ENCODE data around the gene CAD.
"Not testable (repeated sequence)": the region's sequence is repeated elsewhere in the genome, so short reads cannot be mapped to it uniquely, and the experiment has no call there.

CAD gene

DNA sequence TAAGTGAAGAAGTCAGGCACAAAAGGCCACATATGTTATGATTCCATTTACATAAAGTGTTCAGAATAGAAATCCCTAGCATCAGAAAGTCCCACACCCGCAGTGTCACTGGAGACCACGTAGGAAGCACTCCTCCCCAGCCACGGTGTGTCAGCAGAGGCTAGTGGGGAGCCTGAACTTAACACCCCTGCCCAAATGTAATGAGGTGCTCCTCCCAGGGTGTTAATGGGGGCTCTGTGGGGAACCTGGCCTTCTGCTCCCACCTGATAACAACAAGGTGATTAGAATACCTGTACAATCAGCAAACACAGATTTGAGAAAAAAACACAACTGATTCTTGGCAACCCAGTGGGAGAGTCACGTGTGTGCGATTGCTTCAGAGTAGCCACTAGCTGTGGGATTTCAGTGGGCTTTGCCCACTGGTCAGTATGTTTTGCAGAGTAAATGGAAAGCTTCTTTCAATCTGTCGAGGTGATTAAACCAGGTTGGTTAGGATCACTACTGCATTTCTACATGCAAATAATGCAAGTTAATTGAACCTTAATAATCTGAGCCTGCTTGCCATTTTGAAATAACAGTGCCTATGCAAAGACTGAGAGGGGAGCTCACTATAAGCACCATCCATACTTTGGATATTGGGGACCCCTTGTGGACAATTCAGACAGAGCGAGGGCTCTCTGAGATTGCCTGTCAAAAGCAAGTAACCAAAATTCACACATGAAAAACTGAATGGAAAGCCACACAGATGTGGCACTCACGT lies 25.9 kb upstream of the CAD start:
- Histone ChIP-seq H3K9me3 (ENCODE audit: low read depth, low read length) (no peaks in the 10 kb centered on the region), H3K27ac (peak overlapping the region; percentile 71), H3K9ac (ENCODE audit: insufficient read length) (no peak overlapping the region), H3K36me3 (ENCODE audit: insufficient read depth, low read length) (no peaks in the 10 kb centered on the region), H3K4me3 (no peak overlapping the region)
- DNase-seq (ENCODE audit: low read depth, low spot score) = peak; percentile 65
- TF ChIP-seq EZH2 (IDR thresholded peaks at IDR 0.05) = no peak
- TF ChIP-seq POLR2AphosphoS5 (IDR thresholded peaks at IDR 0.05; ENCODE audit: borderline replicate concordance, low read depth, low read length) = no peak
- no peak for TF ChIP-seq FOXP2 (optimal IDR thresholded peaks at IDR 0.05; ENCODE audit: control extremely low read depth, extremely low read length, insufficient read depth)

DNA sequence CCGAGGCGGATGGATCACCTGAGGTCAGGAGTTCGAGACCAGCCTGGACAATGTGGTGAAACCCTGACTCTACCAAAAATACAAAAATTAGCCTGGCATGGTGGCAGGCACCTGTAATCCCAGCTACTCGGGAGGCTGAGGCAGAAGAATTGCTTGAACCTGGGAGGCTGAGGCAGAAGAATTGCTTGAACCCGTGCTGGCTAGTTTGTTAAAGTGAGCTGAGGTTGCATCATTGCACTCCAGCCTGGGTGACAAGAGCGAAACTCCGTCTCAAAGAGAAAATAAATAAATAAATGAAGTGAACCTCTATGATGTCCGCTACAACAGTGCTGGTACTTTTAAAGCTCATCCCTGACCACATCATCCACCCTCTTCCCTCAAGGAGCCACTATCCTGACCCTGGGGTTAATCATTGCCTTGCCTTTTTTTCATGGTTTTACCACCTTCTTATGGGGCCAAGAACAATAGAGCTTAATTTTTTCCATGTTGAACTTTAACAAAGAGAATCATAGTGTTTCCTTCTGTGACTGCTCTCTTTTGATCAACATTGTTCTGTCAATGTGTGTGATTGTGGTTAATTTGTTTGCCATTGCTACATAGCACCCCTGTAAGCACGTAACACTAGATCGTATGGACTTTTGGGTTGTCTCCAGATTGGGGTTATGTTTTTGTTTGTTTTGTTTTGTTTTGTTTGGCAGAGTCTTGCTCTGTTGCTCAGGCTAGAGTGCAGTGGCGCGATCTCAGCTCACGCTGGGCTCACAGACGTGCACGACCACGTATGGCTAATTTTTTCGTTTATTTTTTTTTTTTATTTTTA lies 22.4 kb upstream of the CAD start:
- TF ChIP-seq EZH2 (IDR thresholded peaks at IDR 0.05) (no peak), FOXP2 (optimal IDR thresholded peaks at IDR 0.05; ENCODE audit: control extremely low read depth, extremely low read length, insufficient read depth) (no peak)
- Histone ChIP-seq H3K4me3 (no peak overlapping the region), H3K36me3 (ENCODE audit: insufficient read depth, low read length) (peaks cover 7% of the 10 kb centered on the region), H3K27ac (peak overlapping the region; percentile 92), H3K9ac (ENCODE audit: insufficient read length) (no peak overlapping the region), H3K9me3 (ENCODE audit: low read depth, low read length) (no peaks in the 10 kb centered on the region)
- no peak for DNase-seq (ENCODE audit: low read depth, low spot score)

DNA sequence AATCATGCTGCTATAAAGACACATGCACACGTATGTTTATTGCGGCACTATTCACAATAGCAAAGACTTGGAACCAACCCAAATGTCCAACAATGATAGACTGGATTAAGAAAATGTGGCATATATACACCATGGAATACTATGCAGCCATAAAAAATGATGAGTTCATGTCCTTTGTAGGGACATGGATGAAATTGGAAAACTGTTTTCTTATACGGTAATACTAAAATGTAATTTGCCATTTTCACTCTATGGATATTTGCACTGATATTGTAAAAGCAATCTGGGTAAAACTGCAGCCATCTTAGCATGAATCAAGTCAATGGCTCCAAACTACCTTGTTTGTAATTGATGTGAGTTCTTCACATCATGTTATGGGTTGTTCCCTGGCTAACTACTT lies 21.4 kb upstream of the CAD start:
- H3K9me3 ChIP-seq (ENCODE audit: low read depth, low read length); H3K27ac ChIP-seq; DNase-seq (ENCODE audit: low read depth, low spot score); H3K9ac ChIP-seq (ENCODE audit: insufficient read length); H3K4me3 ChIP-seq: not testable (repeated sequence)
- peaks cover 14% of the 10 kb centered on the region for H3K36me3 ChIP-seq (ENCODE audit: insufficient read depth, low read length)

DNA sequence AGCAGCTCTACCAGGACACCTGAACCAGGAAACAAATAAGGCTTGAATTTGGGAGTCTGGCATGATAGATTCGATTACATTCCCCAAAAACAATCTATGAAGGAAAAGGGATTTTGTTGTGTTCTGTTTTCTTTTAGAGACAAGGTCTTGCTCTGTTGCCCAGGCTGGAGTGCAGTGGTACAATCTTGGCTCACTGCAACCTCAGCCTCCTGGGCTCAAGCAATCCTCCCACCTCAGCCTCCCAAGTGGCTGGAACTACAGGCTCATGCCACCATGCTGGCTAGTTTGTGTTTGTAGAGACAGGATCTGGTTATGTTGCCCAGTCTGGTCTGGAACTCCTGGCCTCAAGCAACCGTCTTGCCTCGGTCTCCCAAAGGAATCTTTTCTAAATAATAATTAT lies 19.1 kb upstream of the CAD start:
- Histone ChIP-seq H3K27ac (peak overlapping the region; percentile 2; the same call in 1 of the 2 replicates), H3K36me3 (ENCODE audit: insufficient read depth, low read length) (peaks cover 33% of the 10 kb centered on the region)
- not testable (repeated sequence) for H3K4me3 ChIP-seq; H3K9ac ChIP-seq (ENCODE audit: insufficient read length); H3K9me3 ChIP-seq (ENCODE audit: low read depth, low read length); DNase-seq (ENCODE audit: low read depth, low spot score)
- 0 out of 2 replicates have a peak, but pooled peaks have one; percentile 13 for TF ChIP-seq POLR2AphosphoS5 (IDR thresholded peaks at IDR 0.05; ENCODE audit: borderline replicate concordance, low read depth, low read length)

DNA sequence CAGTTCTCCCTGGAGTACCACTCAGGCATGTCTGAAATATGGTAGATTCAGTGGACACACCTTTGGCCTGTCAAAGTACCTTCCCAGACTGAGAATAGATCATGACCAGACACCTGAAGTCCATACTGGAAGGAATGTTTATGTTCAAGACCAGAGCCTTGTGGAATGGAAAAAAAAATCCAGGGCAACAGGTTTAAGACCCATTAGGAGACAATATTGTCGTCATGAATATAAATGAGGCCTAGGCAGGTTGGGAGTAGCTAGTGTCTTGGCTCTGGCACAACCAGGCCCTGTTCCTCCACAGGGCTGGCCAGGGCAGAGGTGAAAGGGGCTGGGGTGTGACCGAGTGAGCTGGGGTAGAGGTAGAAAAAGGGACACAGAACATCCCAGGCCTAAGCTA lies 18.5 kb upstream of the CAD start:
- H3K4me3 ChIP-seq = no peak overlapping the region
- peak overlapping the region; percentile 39; the same call in 1 of the 2 replicates for H3K27ac ChIP-seq
- TF ChIP-seq FOXP2 (optimal IDR thresholded peaks at IDR 0.05; ENCODE audit: control extremely low read depth, extremely low read length, insufficient read depth) (no peak), EZH2 (IDR thresholded peaks at IDR 0.05) (no peak), POLR2AphosphoS5 (IDR thresholded peaks at IDR 0.05; ENCODE audit: borderline replicate concordance, low read depth, low read length) (no peak)
- DNase-seq (ENCODE audit: low read depth, low spot score) = no peak
- H3K9me3 ChIP-seq (ENCODE audit: low read depth, low read length) = no peaks in the 10 kb centered on the region
- H3K9ac ChIP-seq (ENCODE audit: insufficient read length) = no peak overlapping the region
- peaks cover 39% of the 10 kb centered on the region for H3K36me3 ChIP-seq (ENCODE audit: insufficient read depth, low read length)

DNA sequence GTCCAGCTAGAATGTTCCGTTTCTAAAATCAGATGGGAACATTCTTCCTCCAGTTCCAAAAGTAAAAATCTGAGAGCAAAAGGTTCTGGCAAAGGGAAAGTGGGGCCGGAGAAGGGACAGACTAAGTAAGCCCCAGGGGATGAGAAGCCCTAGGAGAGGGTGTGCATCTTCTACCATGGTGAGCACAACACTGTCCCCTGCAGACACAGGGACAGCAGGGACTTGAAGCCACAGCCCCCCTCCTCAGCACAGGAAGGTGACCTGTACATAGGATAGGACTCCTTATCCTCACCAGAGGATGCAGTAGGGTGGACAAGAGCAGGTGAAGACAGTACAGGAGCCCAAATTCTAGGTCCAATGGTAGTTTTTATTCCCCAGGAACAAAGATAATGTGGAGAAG lies 17.9 kb upstream of the CAD start:
- no peak for TF ChIP-seq FOXP2 (optimal IDR thresholded peaks at IDR 0.05; ENCODE audit: control extremely low read depth, extremely low read length, insufficient read depth)
- no peak for TF ChIP-seq EZH2 (IDR thresholded peaks at IDR 0.05)
- TF ChIP-seq POLR2AphosphoS5 (IDR thresholded peaks at IDR 0.05; ENCODE audit: borderline replicate concordance, low read depth, low read length) = no peak
- H3K9ac ChIP-seq (ENCODE audit: insufficient read length) = no peak overlapping the region
- no peaks in the 10 kb centered on the region for H3K9me3 ChIP-seq (ENCODE audit: low read depth, low read length)
- DNase-seq (ENCODE audit: low read depth, low spot score) = no peak
- H3K4me3 ChIP-seq = no peak overlapping the region
- H3K27ac ChIP-seq = peak overlapping the region; percentile 39
- H3K36me3 ChIP-seq (ENCODE audit: insufficient read depth, low read length) = peaks cover 45% of the 10 kb centered on the region

DNA sequence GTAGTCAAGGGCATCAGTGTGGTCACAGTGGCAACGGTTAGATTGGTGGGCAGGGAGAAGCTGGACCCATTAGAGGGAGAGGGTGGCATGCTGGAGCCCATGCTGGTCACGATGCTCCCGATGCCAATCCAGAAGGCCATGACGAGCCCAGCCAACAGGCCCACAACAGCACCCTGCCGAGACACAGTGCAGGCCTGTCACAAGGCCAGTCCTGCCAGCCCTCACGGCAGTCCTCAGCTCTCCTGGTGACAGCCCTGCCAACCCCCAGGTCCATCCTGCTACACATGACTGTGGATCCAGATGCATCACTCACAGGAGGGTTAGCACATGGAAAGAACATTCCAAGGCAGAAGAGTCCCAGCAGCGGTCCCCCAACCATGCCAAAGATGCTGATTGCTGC lies 15.5 kb upstream of the CAD start:
- TF ChIP-seq FOXP2 (optimal IDR thresholded peaks at IDR 0.05; ENCODE audit: control extremely low read depth, extremely low read length, insufficient read depth) (no peak), POLR2AphosphoS5 (IDR thresholded peaks at IDR 0.05; ENCODE audit: borderline replicate concordance, low read depth, low read length) (no peak), EZH2 (IDR thresholded peaks at IDR 0.05) (no peak)
- Histone ChIP-seq H3K4me3 (no peak overlapping the region), H3K27ac (no peak overlapping the region), H3K9me3 (ENCODE audit: low read depth, low read length) (no peaks in the 10 kb centered on the region), H3K36me3 (ENCODE audit: insufficient read depth, low read length) (peaks cover 69% of the 10 kb centered on the region), H3K9ac (ENCODE audit: insufficient read length) (no peak overlapping the region)
- no peak for DNase-seq (ENCODE audit: low read depth, low spot score)

DNA sequence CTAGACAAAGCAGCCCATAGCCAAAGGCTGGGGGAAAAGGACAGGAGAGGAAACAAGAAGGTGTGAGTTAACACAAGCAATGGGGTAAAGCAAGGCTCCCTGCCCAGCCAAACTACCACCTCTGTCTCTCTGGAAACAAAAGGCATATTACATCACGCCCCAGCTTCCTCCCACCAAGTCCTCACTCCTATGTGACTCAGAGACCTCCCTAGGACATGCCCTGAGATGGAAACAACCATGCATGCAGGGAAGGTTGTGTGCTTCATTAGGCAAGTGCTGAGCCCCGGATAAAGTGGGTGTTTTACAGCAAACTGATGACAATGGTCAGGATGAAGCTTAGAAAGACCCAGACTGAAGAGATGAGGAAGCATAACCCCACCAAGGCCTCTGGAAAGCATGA lies 14.3 kb upstream of the CAD start:
- Histone ChIP-seq H3K9ac (ENCODE audit: insufficient read length) (no peak overlapping the region), H3K27ac (no peak overlapping the region), H3K36me3 (ENCODE audit: insufficient read depth, low read length) (peaks cover 81% of the 10 kb centered on the region), H3K9me3 (ENCODE audit: low read depth, low read length) (no peaks in the 10 kb centered on the region), H3K4me3 (no peak overlapping the region)
- TF ChIP-seq POLR2AphosphoS5 (IDR thresholded peaks at IDR 0.05; ENCODE audit: borderline replicate concordance, low read depth, low read length) = no peak
- no peak for TF ChIP-seq EZH2 (IDR thresholded peaks at IDR 0.05)
- TF ChIP-seq FOXP2 (optimal IDR thresholded peaks at IDR 0.05; ENCODE audit: control extremely low read depth, extremely low read length, insufficient read depth) = no peak
- DNase-seq (ENCODE audit: low read depth, low spot score) = no peak
